Ovary (tissue), 3 donors: Measurements from ENCODE around the gene CCNE1.

Source experiments
- POLR2A ChIP-seq: fragments of 450-650 bp; IDR thresholded peaks from one replicate; pipeline ENCODE4 v1.6.1; 2017; ENCODE audit warnings: antibody characterized with exemption, mild to moderate bottlenecking, moderate library complexity
- TF ChIP-seq, protein P1 (sequence below), 3 donors: fragments of 450-650 bp in 2 of 3; fragments of 200-600 bp in 1 of 3; IDR thresholded peaks; one replicate each; pipeline versions ENCODE4 v1.5.1 to v1.8.0; 2016 to 2022; ENCODE audit warnings: antibody characterized with exemption in 3 of 3, mild to moderate bottlenecking in 1 of 3
- donor health status: DM: no; HTN: no; CAD: no.

DNA sequence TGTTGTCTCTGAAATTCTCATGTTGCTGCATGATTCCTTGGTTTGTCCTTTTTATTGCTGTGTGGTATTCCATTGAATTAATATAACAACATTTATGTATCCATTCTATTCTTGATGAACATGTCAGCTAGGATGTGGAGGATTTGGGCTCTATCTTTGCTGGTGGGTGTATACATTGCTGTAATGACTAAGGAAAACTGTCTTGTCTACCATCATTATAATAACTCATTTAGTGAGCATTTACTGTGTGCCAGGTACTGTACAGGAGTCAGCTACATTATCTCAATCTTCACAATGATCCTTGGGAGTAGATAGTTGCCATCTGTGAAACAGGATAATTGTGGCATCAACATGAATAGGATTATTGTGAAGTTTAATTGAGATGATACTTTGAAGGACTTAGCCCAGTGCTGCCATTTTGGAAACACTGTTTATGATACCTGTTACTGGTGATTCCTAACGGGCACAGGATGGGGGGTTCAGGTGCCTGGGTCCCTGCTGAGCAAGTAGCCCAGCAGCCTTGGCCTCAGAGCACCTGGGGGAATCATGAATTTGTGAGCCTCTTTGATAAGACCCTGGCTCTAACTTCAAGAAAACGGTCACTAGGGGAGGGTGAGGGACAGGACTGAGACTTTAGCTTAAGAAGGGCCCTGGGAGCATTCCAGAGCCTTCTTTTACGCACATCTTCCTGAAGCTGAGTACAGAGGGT lies 1.8 kb upstream of the CCNE1 start:
- TF ChIP-seq POLR2A = no peak
- TF ChIP-seq, protein P1, sequence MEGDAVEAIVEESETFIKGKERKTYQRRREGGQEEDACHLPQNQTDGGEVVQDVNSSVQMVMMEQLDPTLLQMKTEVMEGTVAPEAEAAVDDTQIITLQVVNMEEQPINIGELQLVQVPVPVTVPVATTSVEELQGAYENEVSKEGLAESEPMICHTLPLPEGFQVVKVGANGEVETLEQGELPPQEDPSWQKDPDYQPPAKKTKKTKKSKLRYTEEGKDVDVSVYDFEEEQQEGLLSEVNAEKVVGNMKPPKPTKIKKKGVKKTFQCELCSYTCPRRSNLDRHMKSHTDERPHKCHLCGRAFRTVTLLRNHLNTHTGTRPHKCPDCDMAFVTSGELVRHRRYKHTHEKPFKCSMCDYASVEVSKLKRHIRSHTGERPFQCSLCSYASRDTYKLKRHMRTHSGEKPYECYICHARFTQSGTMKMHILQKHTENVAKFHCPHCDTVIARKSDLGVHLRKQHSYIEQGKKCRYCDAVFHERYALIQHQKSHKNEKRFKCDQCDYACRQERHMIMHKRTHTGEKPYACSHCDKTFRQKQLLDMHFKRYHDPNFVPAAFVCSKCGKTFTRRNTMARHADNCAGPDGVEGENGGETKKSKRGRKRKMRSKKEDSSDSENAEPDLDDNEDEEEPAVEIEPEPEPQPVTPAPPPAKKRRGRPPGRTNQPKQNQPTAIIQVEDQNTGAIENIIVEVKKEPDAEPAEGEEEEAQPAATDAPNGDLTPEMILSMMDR (IDR thresholded peaks at IDR 0.05) = no peak
